IPS-18c (cell line): ENCODE results near the gene GPR119.
"Not testable (repeated sequence)": the region's sequence is repeated elsewhere in the genome, so short reads cannot be mapped to it uniquely, and the experiment has no call there.

Experiments
- H3K4me3 ChIP-seq: 2 replicates; pipeline ENCODE4 v1.7.0; 2013; ENCODE audit warnings: low read depth, mild to moderate bottlenecking, low read length, moderate library complexity; ENCODE audit not compliant: insufficient read depth
- H3K9me3 ChIP-seq: one replicate; pipeline ENCODE4 v1.6.1; 2013; ENCODE audit warnings: mild to moderate bottlenecking, low read length, moderate library complexity; ENCODE audit not compliant: control insufficient read depth, insufficient read depth

Gene GPR119

GRCh38 chrX:130385520-130385919 lies at the start of gene GPR119:
GPR119 (minus strand) TSS chrX:130385674; CDS start chrX:130385447, 227 bp downstream.
- peaks cover 2% of the 10 kb centered on the region for H3K9me3 ChIP-seq

GRCh38 chrX:130429236-130429635 lies 43.8 kb upstream of the GPR119 start:
- H3K9me3 ChIP-seq, result peaks cover 10% of the 10 kb centered on the region
- not testable (repeated sequence) for H3K4me3 ChIP-seq

More at GRCh38 chrX:130385520-130385919, at the start of gene GPR119:
- no peak within 1 kb of the TSS for H3K4me3 ChIP-seq

GRCh38 chrX:130426531-130426930 lies 41.1 kb upstream of the GPR119 start:
- Histone ChIP-seq H3K4me3 (no peak overlapping the region; the same call in 1 of the 2 replicates), H3K9me3 (peaks cover 11% of the 10 kb centered on the region)

- H3K9me3 ChIP-seq, result peaks cover 6% of the 10 kb centered on the region
- H3K4me3 ChIP-seq, result no peak overlapping the region
Measured at GRCh38 chrX:130419263-130419662, 33.8 kb upstream of the GPR119 start.

GRCh38 chrX:130418740-130419139 lies 33.3 kb upstream of the GPR119 start:
- H3K9me3 ChIP-seq, result peaks cover 2% of the 10 kb centered on the region
- H3K4me3 ChIP-seq, result no peak overlapping the region

GRCh38 chrX:130418066-130418465 lies 32.6 kb upstream of the GPR119 start:
- no peak overlapping the region for H3K4me3 ChIP-seq
- peaks cover 2% of the 10 kb centered on the region for H3K9me3 ChIP-seq

- Histone ChIP-seq H3K4me3 (0 out of 2 replicates have a peak overlapping the region, but pooled peaks have one; percentile 0), H3K9me3 (peaks cover 5% of the 10 kb centered on the region)
Measured at GRCh38 chrX:130416785-130417184, 31.3 kb upstream of the GPR119 start.

GRCh38 chrX:130415201-130415600 lies 29.7 kb upstream of the GPR119 start:
- Histone ChIP-seq H3K4me3 (no peak overlapping the region), H3K9me3 (peaks cover 5% of the 10 kb centered on the region)

- Histone ChIP-seq H3K9me3 (peaks cover 5% of the 10 kb centered on the region), H3K4me3 (no peak overlapping the region)
Measured at GRCh38 chrX:130414800-130415199, 29.3 kb upstream of the GPR119 start.

GRCh38 chrX:130413415-130413814 lies 27.9 kb upstream of the GPR119 start:
- H3K9me3 ChIP-seq, result peaks cover 5% of the 10 kb centered on the region
- H3K4me3 ChIP-seq, result no peak overlapping the region

GRCh38 chrX:130402208-130402684 lies 16.8 kb upstream of the GPR119 start:
- Histone ChIP-seq H3K4me3 (peak overlapping the region; percentile 71), H3K9me3 (peaks cover 8% of the 10 kb centered on the region)

- Histone ChIP-seq H3K4me3 (peak within 1 kb of the TSS; percentile 71), H3K9me3 (peaks cover 11% of the 10 kb centered on the region)
Measured at GRCh38 chrX:130401415-130402207, 16.1 kb upstream of the GPR119 start, which contains the start of gene RBMX2. RBMX2 (plus strand) TSS chrX:130401987; CDS start chrX:130402033, 46 bp downstream.

- peaks cover 10% of the 10 kb centered on the region for H3K9me3 ChIP-seq
Measured at GRCh38 chrX:130395341-130395740, 9.9 kb upstream of the GPR119 start.

GRCh38 chrX:130393451-130394074 lies 8.1 kb upstream of the GPR119 start:
- Histone ChIP-seq H3K4me3 (no peak overlapping the region), H3K9me3 (peaks cover 6% of the 10 kb centered on the region)

More at GRCh38 chrX:130395341-130395740, 9.9 kb upstream of the GPR119 start:
- H3K4me3 ChIP-seq, result no peak overlapping the region

- peaks cover 5% of the 10 kb centered on the region for H3K9me3 ChIP-seq
Measured at GRCh38 chrX:130386408-130386808, 934 bp upstream of the GPR119 start.

GRCh38 chrX:130378024-130378669 lies 7.3 kb downstream of the GPR119 start:
- no peak overlapping the region for H3K4me3 ChIP-seq
- H3K9me3 ChIP-seq, result peaks cover 7% of the 10 kb centered on the region

More at GRCh38 chrX:130386408-130386808, 934 bp upstream of the GPR119 start:
- H3K4me3 ChIP-seq, result no peak overlapping the region

GRCh38 chrX:130376077-130376476 lies 9.4 kb downstream of the GPR119 start:
- H3K9me3 ChIP-seq, result peaks cover 9% of the 10 kb centered on the region
- no peak overlapping the region for H3K4me3 ChIP-seq
